IMR-90 (cell line): ENCODE data around the gene FAM163A. TPM values are rescaled to one million over a fixed set of nuclear protein-coding genes. Genes with fewer than 3 reads are reported as not detected.

ENCODE experiments used
- ATAC-seq: fragments of 200-7000 bp; cut with Tn5 transposase; 2 replicates; pipeline ENCODE4 v1.9.1; 2020; ENCODE audit warnings: low read depth, mild to moderate bottlenecking, moderate library complexity
- BruUV-seq: library from RNA; stranded (reverse); fragments of 400-500 nt; replicated peaks from 2 replicates; lab custom pipeline; 2021; lab: Mats Ljungman, UMichigan
- CTCF ChIA-PET: fragments of 300-600 bp; formaldehyde crosslinking; extraction: SDS; loops from one replicate; lab custom pipeline; 2021; ENCODE audit warnings: antibody characterized with exemption; lab: Yijun Ruan, JAX
- POLR2A ChIA-PET: fragments of 300-600 bp; sonication (Branson Sonifier 250); formaldehyde crosslinking; loops from one replicate; lab custom pipeline; 2022; ENCODE audit warnings: antibody characterized with exemption; ENCODE audit not compliant: unreplicated experiment; lab: Charles Lee
- DNase-seq: peaks from one replicate; pipeline ENCODE4 v3.0.0; 2013
- H2AFZ ChIP-seq: replicated peaks from 2 replicates; pipeline ENCODE3; 2013; ENCODE audit warnings: low read length, mild to moderate bottlenecking; ENCODE audit not compliant: poor library complexity
- H2AK5ac ChIP-seq: 2 replicates; pipeline ENCODE4 v1.6.1; 2013; ENCODE audit warnings: low read depth, low read length, inconsistent platforms
- H2AK9ac ChIP-seq: replicated peaks from 2 replicates; pipeline ENCODE3; 2013; ENCODE audit warnings: mild to moderate bottlenecking, low read depth, low read length, moderate library complexity; ENCODE audit not compliant: poor library complexity
- H2BK120ac ChIP-seq: 2 replicates; pipeline ENCODE4 v1.6.1; 2013; ENCODE audit warnings: low read depth, low read length, inconsistent platforms
- H2BK15ac ChIP-seq: 3 replicates; pipeline ENCODE4 v1.6.1; 2013; ENCODE audit warnings: low read depth, low read length, inconsistent platforms
- H2BK20ac ChIP-seq: 2 replicates; pipeline ENCODE4 v1.6.1; 2013; ENCODE audit warnings: low read depth, mild to moderate bottlenecking, inconsistent platforms, low read length, moderate library complexity
- H2BK5ac ChIP-seq: 2 replicates; pipeline ENCODE4 v1.6.1; 2013; ENCODE audit warnings: mild to moderate bottlenecking, low read depth, low read length, inconsistent platforms; ENCODE audit not compliant: poor library complexity, severe bottlenecking
- H3K14ac ChIP-seq: replicated peaks from 2 replicates; pipeline ENCODE4 v1.6.1; 2013; ENCODE audit warnings: low read depth, low read length, inconsistent platforms
- H3K18ac ChIP-seq: 2 replicates; pipeline ENCODE4 v1.6.1; 2013; ENCODE audit warnings: low read depth, low read length, control low read depth
- H3K23ac ChIP-seq: 2 replicates; pipeline ENCODE4 v1.6.1; 2013; ENCODE audit warnings: low read depth, low read length, inconsistent platforms
- H3K27ac ChIP-seq: 2 replicates; pipeline ENCODE4 v1.5.1; 2013; ENCODE audit warnings: mild to moderate bottlenecking, control low read depth, low read length; ENCODE audit not compliant: insufficient read depth
- H3K27me3 ChIP-seq: 2 replicates; pipeline ENCODE4 v1.6.1; 2013; ENCODE audit warnings: low read length; ENCODE audit not compliant: control insufficient read depth, insufficient read depth
- H3K36me3 ChIP-seq: 2 replicates; pipeline ENCODE4 v1.6.1; 2013; ENCODE audit warnings: low read length, mixed read lengths; ENCODE audit not compliant: control insufficient read depth, insufficient read depth
- H3K4ac ChIP-seq: 2 replicates; pipeline ENCODE4 v1.6.1; 2013; ENCODE audit warnings: low read depth, low read length, inconsistent platforms
- H3K4me1 ChIP-seq: 2 replicates; pipeline ENCODE4 v1.6.1; 2013; ENCODE audit warnings: low read length, mixed read lengths; ENCODE audit not compliant: control insufficient read depth, insufficient read depth
- H3K4me2 ChIP-seq: 2 replicates; pipeline ENCODE4 v1.6.1; 2013; ENCODE audit warnings: low read depth, mild to moderate bottlenecking, control low read depth, low read length, moderate library complexity
- H3K4me3 ChIP-seq: 2 replicates; pipeline ENCODE4 v1.5.1; 2013; ENCODE audit warnings: low read depth, mild to moderate bottlenecking, control low read depth, low read length, moderate library complexity; ENCODE audit not compliant: insufficient read depth
- H3K56ac ChIP-seq: 2 replicates; pipeline ENCODE4 v1.6.1; 2013; ENCODE audit warnings: low read length, inconsistent platforms; ENCODE audit not compliant: insufficient read depth; ENCODE audit errors: extremely low read depth
- H3K79me1 ChIP-seq, 2 experiments: 2 replicates each; pipeline ENCODE4 v1.6.1; 2013; ENCODE audit warnings: low read length in 2 of 2, inconsistent platforms in 1 of 2, low read depth in 1 of 2
- H3K9ac ChIP-seq: 2 replicates; pipeline ENCODE4 v1.6.1; 2013; ENCODE audit warnings: low read depth, low read length, control low read depth
- H3K9me1 ChIP-seq: 2 replicates; pipeline ENCODE4 v1.6.1; 2013; ENCODE audit warnings: low read length, inconsistent platforms; ENCODE audit not compliant: insufficient read depth
- H3K9me3 ChIP-seq: 2 replicates; pipeline ENCODE4 v1.6.1; 2013; ENCODE audit warnings: low read length; ENCODE audit not compliant: control insufficient read depth, insufficient read depth
- H4K20me1 ChIP-seq: 2 replicates; pipeline ENCODE4 v1.6.1; 2013; ENCODE audit warnings: low read length, inconsistent platforms; ENCODE audit not compliant: insufficient read depth
- H4K5ac ChIP-seq: 2 replicates; pipeline ENCODE4 v1.6.1; 2013; ENCODE audit warnings: mild to moderate bottlenecking, low read depth, low read length, control low read depth
- H4K8ac ChIP-seq, 2 experiments: 2 replicates each; pipeline ENCODE4 v1.6.1; 2013; ENCODE audit warnings: low read depth in 2 of 2, low read length in 2 of 2, control low read depth in 1 of 2, inconsistent platforms in 1 of 2
- H4K91ac ChIP-seq: 2 replicates; pipeline ENCODE4 v1.6.1; 2013; ENCODE audit warnings: low read depth, low read length, inconsistent platforms; ENCODE audit not compliant: insufficient read depth
- BHLHE40 ChIP-seq: fragments of 150-350 bp; IDR thresholded peaks from 2 replicates; pipeline ENCODE4 v1.6.1; 2016; ENCODE audit warnings: mild to moderate bottlenecking, low read depth, low read length
- CEBPB ChIP-seq: IDR thresholded peaks from 2 replicates; pipeline ENCODE4 v1.6.1; 2012; ENCODE audit warnings: low read depth, low read length, improper control_type of control experiment
- CHD1 ChIP-seq: IDR thresholded peaks from 2 replicates; pipeline ENCODE4 v1.6.1; 2012; ENCODE audit warnings: low read depth, low read length, improper control_type of control experiment
- FOS ChIP-seq: fragments of 150-350 bp; IDR thresholded peaks from 2 replicates; pipeline ENCODE4 v1.6.1; 2016; ENCODE audit warnings: low read depth, low read length
- MAFK ChIP-seq: IDR thresholded peaks from 2 replicates; pipeline ENCODE4 v1.6.1; 2012; ENCODE audit warnings: low read depth, low read length, improper control_type of control experiment
- MAZ ChIP-seq: IDR thresholded peaks from 2 replicates; pipeline ENCODE4 v1.6.1; 2012; ENCODE audit warnings: low read depth, mild to moderate bottlenecking, low read length, improper control_type of control experiment, moderate library complexity, borderline replicate concordance
- MXI1 ChIP-seq: IDR thresholded peaks from 2 replicates; pipeline ENCODE4 v1.6.1; 2012; ENCODE audit warnings: low read depth, mild to moderate bottlenecking, low read length, moderate library complexity, borderline replicate concordance
- NFE2L2 ChIP-seq: fragments of 150-350 bp; IDR thresholded peaks from 2 replicates; pipeline ENCODE4 v1.6.1; 2016; ENCODE audit warnings: low read depth, mild to moderate bottlenecking, low read length
- POLR2A ChIP-seq: IDR thresholded peaks from 2 replicates; pipeline ENCODE4 v1.6.1; 2012; ENCODE audit warnings: mild to moderate bottlenecking, low read depth, low read length
- RAD21 ChIP-seq: IDR thresholded peaks from 2 replicates; pipeline ENCODE4 v1.6.1; 2012; ENCODE audit warnings: low read length, improper control_type of control experiment
- RFX5 ChIP-seq: IDR thresholded peaks from 2 replicates; pipeline ENCODE4 v1.8.0; 2012; ENCODE audit warnings: low read depth, mild to moderate bottlenecking, low read length, moderate library complexity
- SMC3 ChIP-seq: fragments of 150-350 bp; IDR thresholded peaks from 2 replicates; pipeline ENCODE4 v1.6.1; 2016; ENCODE audit warnings: low read depth, mild to moderate bottlenecking, antibody characterized with exemption, low read length, moderate library complexity
- WGBS, 2 experiments: methylation state at CpG; one replicate each; pipeline versions ENCODE4 v1.1.5 to v1.1.7; 2013; ENCODE audit warnings: missing lambda C conversion rate in 2 of 2; ENCODE audit not compliant: insufficient read length in 1 of 2; ENCODE audit errors: extremely low coverage in 2 of 2; 5-methylcytosine and 5-hydroxymethylcytosine counted together
- dilution Hi-C: fragments of 300-500 bp; cut with HindIII; formaldehyde crosslinking; loops from one replicate; pipeline ENCODE4 v1.14.3; 2018; ENCODE audit warnings: low sequenced_read_pairs; ENCODE audit not compliant: unreplicated experiment
- in situ Hi-C: fragments of 300-500 bp; cut with MboI; formaldehyde crosslinking; loops from 3 replicates; pipeline ENCODE4 v1.14.3; 2019; ENCODE audit warnings: low sequenced_read_pairs, inconsistent platforms, mixed read lengths
- intact Hi-C: fragments of 100-400 bp; cut with micrococcal nuclease; formaldehyde crosslinking; loops from 2 replicates; pipeline ENCODE4 v1.10.0; 2022
- polyA plus RNA-seq, 3 experiments: library from polyadenylated mRNA; depleted of rRNA; stranded (reverse); fragments of >200 nt; gene quantifications; 2 replicates each; pipeline ENCODE4 v1.2.3, GENCODE V29; 2012; ENCODE audit warnings: low replicate concordance in 1 of 3
- total RNA-seq: library from RNA; depleted of rRNA; stranded (reverse); fragments of >200 nt; gene quantifications from 2 replicates; pipeline ENCODE4 v1.2.3, GENCODE V29; 2012
- TF ChIP-seq, protein P1 (sequence below): fragments of 150-350 bp; IDR thresholded peaks from 2 replicates; pipeline ENCODE4 v1.6.1; 2017; ENCODE audit warnings: mild to moderate bottlenecking, antibody characterized with exemption, low read length, low read depth
- TF ChIP-seq, protein P2 (sequence below): conservative IDR thresholded peaks from 2 replicates; pipeline ENCODE4 v1.5.1; 2012; ENCODE audit warnings: mild to moderate bottlenecking, low read depth, low read length, improper control_type of control experiment
- TF ChIP-seq, protein P3 (sequence below): fragments of 150-350 bp; IDR thresholded peaks from 2 replicates; pipeline ENCODE4 v1.6.1; 2016; ENCODE audit warnings: low read depth, mild to moderate bottlenecking, low read length, moderate library complexity, borderline replicate concordance

The FAM163A gene
- total and polyA plus RNA-seq, 2 of the 4 experiments (the other 2 are of a cell fraction): not detected

DNA sequence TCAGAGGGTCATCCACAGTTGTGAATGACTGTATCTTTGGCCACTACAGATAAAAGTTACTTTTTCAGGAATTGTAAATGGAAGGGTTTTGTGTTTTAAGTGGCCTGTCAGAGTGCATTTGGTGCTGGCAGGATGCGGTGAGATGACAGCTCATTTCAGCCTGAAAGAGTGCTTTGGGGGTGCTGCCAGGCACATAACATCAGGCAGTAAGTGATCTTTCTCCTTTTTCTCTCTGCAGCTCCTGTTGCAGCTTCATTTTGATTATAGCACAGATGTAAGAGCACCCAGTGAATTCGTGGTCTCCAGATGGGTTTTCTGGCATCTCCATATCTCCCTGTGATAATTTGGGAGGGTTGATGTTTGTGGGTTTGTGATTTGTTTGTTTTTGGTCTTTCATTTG, 14.8 kb upstream of the FAM163A start:
- no TSS peak for BruUV-seq
- Histone ChIP-seq H2AK9ac (no peak overlapping the region), H2BK5ac (no peak overlapping the region), H3K14ac (no peak overlapping the region), H2AK5ac (no peak overlapping the region), H3K9ac (no peak overlapping the region), H3K36me3 (no peaks in the 10 kb centered on the region), H3K23ac (no peak overlapping the region), H3K9me3 (no peaks in the 10 kb centered on the region), H3K4me2 (no peak overlapping the region), H3K27me3 (peaks cover 20% of the 10 kb centered on the region), H3K4me1 (no peaks in the 10 kb centered on the region), H2AFZ (no peak overlapping the region), H3K79me1 (no peaks in the 10 kb centered on the region), H3K4me3 (no peak overlapping the region), H4K91ac (no peak overlapping the region), H3K18ac (no peak overlapping the region), H3K9me1 (no peaks in the 10 kb centered on the region), H4K20me1 (no peaks in the 10 kb centered on the region), H4K5ac (no peak overlapping the region), H2BK120ac (no peak overlapping the region), H2BK20ac (no peak overlapping the region), H2BK15ac (no peak overlapping the region), H3K4ac (no peak overlapping the region), H3K27ac (no peak overlapping the region), H4K8ac (no peak overlapping the region), H3K56ac (no peak overlapping the region)
- no peak for TF ChIP-seq MAZ
- no peak for TF ChIP-seq FOS
- TF ChIP-seq, protein P1, sequence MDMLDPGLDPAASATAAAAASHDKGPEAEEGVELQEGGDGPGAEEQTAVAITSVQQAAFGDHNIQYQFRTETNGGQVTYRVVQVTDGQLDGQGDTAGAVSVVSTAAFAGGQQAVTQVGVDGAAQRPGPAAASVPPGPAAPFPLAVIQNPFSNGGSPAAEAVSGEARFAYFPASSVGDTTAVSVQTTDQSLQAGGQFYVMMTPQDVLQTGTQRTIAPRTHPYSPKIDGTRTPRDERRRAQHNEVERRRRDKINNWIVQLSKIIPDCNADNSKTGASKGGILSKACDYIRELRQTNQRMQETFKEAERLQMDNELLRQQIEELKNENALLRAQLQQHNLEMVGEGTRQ: no peak
- TF ChIP-seq NFE2L2: no peak
- TF ChIP-seq RAD21: no peak
- no peak for TF ChIP-seq RFX5
- no peak for TF ChIP-seq BHLHE40
- TF ChIP-seq, protein P2, sequence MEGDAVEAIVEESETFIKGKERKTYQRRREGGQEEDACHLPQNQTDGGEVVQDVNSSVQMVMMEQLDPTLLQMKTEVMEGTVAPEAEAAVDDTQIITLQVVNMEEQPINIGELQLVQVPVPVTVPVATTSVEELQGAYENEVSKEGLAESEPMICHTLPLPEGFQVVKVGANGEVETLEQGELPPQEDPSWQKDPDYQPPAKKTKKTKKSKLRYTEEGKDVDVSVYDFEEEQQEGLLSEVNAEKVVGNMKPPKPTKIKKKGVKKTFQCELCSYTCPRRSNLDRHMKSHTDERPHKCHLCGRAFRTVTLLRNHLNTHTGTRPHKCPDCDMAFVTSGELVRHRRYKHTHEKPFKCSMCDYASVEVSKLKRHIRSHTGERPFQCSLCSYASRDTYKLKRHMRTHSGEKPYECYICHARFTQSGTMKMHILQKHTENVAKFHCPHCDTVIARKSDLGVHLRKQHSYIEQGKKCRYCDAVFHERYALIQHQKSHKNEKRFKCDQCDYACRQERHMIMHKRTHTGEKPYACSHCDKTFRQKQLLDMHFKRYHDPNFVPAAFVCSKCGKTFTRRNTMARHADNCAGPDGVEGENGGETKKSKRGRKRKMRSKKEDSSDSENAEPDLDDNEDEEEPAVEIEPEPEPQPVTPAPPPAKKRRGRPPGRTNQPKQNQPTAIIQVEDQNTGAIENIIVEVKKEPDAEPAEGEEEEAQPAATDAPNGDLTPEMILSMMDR: no peak
- TF ChIP-seq MXI1: no peak
- no peak for TF ChIP-seq CEBPB
- TF ChIP-seq CHD1: no peak
- TF ChIP-seq POLR2A: no peak
- no peak for TF ChIP-seq MAFK
- no peak for TF ChIP-seq SMC3
- TF ChIP-seq, protein P3, sequence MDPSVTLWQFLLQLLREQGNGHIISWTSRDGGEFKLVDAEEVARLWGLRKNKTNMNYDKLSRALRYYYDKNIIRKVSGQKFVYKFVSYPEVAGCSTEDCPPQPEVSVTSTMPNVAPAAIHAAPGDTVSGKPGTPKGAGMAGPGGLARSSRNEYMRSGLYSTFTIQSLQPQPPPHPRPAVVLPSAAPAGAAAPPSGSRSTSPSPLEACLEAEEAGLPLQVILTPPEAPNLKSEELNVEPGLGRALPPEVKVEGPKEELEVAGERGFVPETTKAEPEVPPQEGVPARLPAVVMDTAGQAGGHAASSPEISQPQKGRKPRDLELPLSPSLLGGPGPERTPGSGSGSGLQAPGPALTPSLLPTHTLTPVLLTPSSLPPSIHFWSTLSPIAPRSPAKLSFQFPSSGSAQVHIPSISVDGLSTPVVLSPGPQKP: no peak
- intact Hi-C loops: no loop called here
- POLR2A ChIA-PET: no interaction called here
- in situ Hi-C loops: no loop called here
- ATAC-seq (no peak), DNase-seq (no peak)
- CTCF ChIA-PET: interaction anchor here (1.1 kb wide), 1 partner anchor 11 kb away, joined by 3 read pairs; no protein-coding TSS in a partner anchor
- no CpG with 5 or more reads among the region's 2 CpGs for WGBS, 2 experiments
- dilution Hi-C loops: no loop called here
